ENCODE results near the gene SH2D3A.
"Not testable (repeated sequence)": the region's sequence is repeated elsewhere in the genome, so short reads cannot be mapped to it uniquely, and the experiment has no call there.

SH2D3A gene

GRCh38 chr19:6767357-6768235, at the start of gene SH2D3A:
Gene SH2D3A, minus strand, starts transcription at chr19:6767435. Its CDS starts 3,687 bp downstream, at chr19:6763748.
- DNase-seq: peak; percentile 98

GRCh38 chr19:6813659-6814058, 46.4 kb upstream of the SH2D3A start:
- no peak for DNase-seq

GRCh38 chr19:6812612-6813011, 45.4 kb upstream of the SH2D3A start:
- no peak for DNase-seq

GRCh38 chr19:6811906-6812305, 44.7 kb upstream of the SH2D3A start:
- DNase-seq: no peak

GRCh38 chr19:6811378-6811777, 44.1 kb upstream of the SH2D3A start:
- no peak for DNase-seq

- DNase-seq: no peak
These were observed 42.0 kb upstream of the SH2D3A start for GRCh38 chr19:6809262-6809661.

- DNase-seq: no peak
These were observed 41.3 kb upstream of the SH2D3A start for GRCh38 chr19:6808494-6808893.

GRCh38 chr19:6807291-6807690, 40.1 kb upstream of the SH2D3A start:
- DNase-seq: no peak

GRCh38 chr19:6806488-6806887, 39.3 kb upstream of the SH2D3A start:
- no peak for DNase-seq

GRCh38 chr19:6803036-6803404, 35.8 kb upstream of the SH2D3A start:
- DNase-seq: no peak

- no peak for DNase-seq
These were observed 35.3 kb upstream of the SH2D3A start for GRCh38 chr19:6802336-6803035.

GRCh38 chr19:6801485-6802086, 34.4 kb upstream of the SH2D3A start:
- peak; percentile 60 for DNase-seq

GRCh38 chr19:6800991-6801484, 33.8 kb upstream of the SH2D3A start:
- peak; percentile 55 for DNase-seq

- not testable (repeated sequence) for DNase-seq
These were observed 33.0 kb upstream of the SH2D3A start for GRCh38 chr19:6800160-6800790.

GRCh38 chr19:6797646-6798045, 30.4 kb upstream of the SH2D3A start:
- no peak for DNase-seq

GRCh38 chr19:6796278-6796677, 29.0 kb upstream of the SH2D3A start:
- no peak for DNase-seq

- DNase-seq: no peak
These were observed 27.6 kb upstream of the SH2D3A start for GRCh38 chr19:6794686-6795431.

GRCh38 chr19:6793973-6794372, 26.7 kb upstream of the SH2D3A start:
- no peak for DNase-seq

GRCh38 chr19:6793411-6793810, 26.2 kb upstream of the SH2D3A start:
- DNase-seq: no peak

GRCh38 chr19:6791237-6791636, 24.0 kb upstream of the SH2D3A start:
- no peak for DNase-seq

GRCh38 chr19:6790194-6791128, 23.2 kb upstream of the SH2D3A start:
- no peak for DNase-seq
